HG03066 (cell line): ENCODE measurements around the gene UNC80.

Experiments
- ATAC-seq: cut with Tn5 transposase; IDR thresholded peaks from one replicate; pipeline ENCODE4 v1.9.1; 2021; ENCODE audit warnings: low read depth; ENCODE audit not compliant: unreplicated experiment

The UNC80 gene

DNA sequence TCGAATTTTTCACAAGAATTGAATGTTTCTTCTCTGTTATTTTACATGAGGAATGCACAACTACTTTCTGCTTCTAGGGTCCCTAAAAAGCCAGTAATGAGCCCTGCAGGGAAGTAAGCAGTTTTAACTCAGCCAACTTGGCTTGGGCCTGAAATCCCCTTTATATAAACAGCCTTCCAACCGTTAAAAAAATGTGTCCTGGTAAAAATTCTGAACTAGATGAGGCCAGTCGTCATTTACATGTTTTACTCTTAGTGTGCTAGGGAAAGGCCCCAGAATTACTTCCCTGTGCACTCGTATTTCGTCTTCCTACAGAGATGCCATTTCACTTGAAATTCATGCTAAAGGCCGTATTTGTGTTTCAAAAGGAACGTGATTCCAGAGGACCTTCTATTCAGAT, 188.4 kb downstream of the UNC80 start:
- no peak for ATAC-seq

DNA sequence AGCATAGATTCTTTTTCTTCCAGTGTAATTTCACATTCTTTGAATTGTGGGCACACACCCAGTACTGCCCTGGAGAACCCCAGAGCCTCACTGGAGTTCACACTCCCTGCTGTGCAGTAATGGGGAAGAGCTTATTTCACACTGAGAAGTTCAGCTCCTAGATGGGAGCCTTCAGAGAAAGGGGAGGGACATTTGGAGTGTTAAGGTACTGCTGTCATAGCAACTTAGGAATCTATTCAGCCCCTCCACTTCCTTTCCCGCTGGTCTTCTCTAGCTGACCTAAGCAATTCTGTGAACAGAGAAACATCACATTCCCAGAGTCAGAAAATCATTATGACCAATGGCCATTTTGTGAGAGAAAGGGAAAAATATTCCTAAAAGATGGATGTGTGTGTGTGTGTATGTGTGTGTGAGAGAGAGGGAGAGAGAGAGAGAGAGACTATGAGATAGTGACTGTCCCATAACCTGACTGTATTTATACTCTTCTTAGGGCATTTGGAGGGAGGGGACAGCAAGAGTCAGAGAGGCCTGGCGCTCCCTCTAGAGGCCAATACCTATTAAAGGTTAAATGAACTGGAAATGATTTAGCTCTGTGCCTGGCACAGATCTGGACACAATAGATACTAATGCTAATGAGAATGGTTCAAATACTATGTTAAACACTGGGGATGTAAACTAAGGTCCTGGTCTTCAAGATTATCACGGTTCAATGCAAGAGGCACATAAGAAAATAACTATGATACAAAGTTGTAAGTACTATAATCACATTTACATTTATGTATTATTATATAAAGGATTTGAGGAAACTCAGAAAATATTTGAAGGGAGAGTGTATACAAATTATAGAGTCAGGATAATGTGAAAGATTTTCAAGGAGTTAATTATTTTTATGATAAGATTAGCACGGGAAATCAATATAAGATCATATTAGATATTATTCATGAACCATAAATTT, 189.3 kb downstream of the UNC80 start:
- peak; percentile 95 for ATAC-seq

- ATAC-seq, result no peak
These were observed 194.1 kb downstream of the UNC80 start for GRCh38 chr2:209965723-209966122.

- ATAC-seq, result no peak
These were observed 198.1 kb downstream of the UNC80 start for GRCh38 chr2:209969692-209970091.

GRCh38 chr2:209970271-209970670, 198.6 kb downstream of the UNC80 start:
- no peak for ATAC-seq

- ATAC-seq, result no peak
These were observed 199.1 kb downstream of the UNC80 start for GRCh38 chr2:209970711-209971110.

DNA sequence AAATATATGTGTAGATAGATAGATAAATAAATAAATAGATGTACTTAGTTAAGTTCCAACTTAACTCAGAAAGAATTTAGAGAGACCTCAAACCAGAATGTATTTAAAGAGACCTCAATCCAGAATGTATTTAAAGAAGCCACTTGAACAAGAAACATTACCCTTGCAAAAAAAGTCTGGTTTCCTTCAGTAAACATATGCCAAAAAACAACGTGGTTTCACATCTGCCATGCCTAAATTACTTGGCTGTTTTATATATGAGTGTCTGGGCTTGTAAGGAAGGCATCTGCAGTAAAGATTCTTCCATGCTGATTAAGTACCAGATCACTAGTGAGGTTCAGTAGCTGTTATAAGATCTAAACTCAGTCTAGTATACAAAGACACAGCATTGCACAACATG, 201.7 kb downstream of the UNC80 start:
- ATAC-seq, result no peak

DNA sequence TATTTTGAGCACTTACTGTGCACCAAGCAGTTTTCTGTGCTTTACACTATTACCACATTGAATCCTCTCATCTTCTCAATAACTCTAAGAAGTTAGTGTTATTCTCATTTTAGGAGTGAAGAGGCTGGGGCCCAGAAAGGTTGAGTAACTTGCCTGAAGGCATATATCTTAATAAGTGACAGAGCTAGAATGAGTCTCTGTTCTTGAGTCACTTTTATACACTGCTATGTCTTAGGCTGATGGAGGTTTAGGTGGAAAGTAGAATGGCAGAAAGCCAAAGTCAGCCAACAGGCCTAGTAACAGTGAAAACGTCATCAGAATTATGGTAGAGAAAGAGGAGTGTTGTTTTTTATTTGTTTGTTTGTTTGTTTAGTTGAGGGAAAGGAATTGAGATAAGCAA, 202.9 kb downstream of the UNC80 start:
- no peak for ATAC-seq

DNA sequence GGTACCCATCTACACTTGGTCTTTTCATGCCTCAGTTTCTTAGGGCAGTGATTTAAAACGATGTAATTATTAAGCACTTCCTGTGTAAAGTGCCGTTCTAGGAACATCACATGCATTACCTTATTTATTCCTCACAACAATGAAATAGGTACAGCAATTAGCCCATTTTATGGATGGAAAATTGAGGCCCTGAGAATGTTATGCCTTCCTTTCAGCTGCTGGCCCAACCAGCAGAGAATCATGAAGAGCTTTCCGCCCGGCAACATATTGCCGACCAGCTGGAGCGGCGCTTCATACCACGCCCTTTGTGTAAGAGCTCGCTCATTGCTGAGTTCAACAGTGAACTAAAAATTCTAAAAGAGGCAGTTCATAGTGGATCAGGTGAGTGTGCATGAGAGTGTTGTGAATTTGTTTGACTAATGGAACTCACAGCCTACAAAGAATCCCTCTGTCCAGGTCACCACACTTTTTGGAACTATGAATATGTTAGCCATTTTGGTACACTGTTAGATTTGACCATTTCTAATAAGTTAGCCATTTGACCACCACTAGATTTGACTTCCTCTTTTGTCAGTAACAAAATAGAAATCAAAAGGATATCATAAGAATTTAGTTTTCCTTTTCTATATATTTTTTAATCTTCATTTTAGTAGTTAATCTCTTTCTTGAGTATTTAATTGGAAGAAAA, 205.2 kb downstream of the UNC80 start:
- ATAC-seq, result peak; percentile 77

- peak; percentile 50 for ATAC-seq
These were observed 206.0 kb downstream of the UNC80 start for GRCh38 chr2:209977386-209978239.

DNA sequence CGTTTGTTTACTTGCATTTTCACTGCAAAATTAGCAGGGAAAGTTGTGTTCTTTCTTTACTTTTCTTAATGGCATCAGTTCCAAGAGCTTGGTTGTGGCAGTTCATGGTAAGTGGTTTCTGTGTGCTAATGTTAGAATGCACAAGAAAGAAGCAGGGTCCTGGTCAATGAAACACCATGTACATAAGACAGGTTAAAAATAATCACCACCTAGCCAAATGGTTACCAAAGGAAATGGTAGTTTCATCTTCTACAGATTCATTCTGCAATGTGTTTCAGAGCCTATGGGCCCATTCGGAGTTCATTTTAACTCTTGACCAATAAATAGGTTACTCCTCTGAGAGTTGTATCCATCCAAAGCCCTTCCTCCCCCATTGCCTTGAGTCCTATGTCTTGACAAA, 212.7 kb downstream of the UNC80 start:
- no peak for ATAC-seq

DNA sequence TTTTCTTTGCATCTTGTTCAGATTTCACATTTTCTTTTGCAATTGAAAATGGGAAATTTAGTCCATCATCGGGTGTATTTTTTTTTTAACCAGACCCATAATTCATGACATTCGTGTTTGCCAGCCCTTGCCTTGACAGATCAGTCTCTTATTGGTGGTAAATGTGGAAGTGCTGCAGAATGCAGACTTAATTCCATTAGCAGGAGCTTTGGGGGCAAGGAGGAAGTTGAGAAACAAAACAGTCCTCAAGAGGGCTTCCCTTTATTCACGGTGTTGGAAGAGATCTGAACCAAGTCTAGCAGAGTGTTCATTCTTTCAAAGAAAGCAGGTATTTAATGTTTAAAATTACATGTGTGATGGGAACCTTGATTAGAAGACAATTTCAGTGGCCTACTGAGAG, 214.2 kb downstream of the UNC80 start:
- no peak for ATAC-seq

- ATAC-seq, result no peak
These were observed 214.8 kb downstream of the UNC80 start for GRCh38 chr2:209986415-209986814.

DNA sequence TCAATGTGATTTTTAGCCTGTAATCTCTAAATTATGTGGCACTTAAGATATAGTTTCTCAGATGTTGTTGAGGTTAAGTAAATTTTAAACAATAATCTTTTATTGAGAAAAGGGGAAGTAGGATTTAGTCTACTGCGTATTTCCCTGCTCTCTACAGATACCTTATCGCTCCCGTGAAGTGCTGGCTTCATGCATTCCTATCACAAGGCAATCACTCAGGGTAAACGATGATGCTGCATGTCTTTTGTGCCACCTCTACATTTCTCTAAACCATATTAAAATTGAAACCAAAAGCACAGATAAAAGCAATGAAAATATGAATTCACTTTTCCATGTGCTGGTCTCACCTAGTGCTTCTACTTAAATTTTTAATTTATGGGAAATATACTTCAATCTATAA, 216.4 kb downstream of the UNC80 start:
- ATAC-seq, result no peak

DNA sequence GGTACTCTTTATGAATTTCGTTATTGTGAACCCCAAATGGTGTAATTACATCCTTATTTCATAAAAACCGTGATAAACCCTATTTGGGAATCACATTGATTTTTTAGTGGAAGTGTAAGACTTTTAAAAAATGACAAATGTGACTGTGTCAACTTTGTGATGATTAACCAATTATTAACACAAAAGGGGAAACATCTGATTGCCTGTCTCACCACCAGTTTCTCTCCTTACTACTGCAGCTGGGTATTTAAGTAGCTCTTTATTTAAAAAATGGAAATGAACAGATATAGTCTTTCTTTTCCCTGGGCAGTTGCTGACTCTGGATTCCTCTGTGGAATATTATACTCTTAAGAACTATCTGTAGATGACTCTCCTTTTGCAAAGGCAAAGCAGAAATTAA, 219.2 kb downstream of the UNC80 start:
- no peak for ATAC-seq

- no peak for ATAC-seq
These were observed 222.3 kb downstream of the UNC80 start for GRCh38 chr2:209993968-209994367.

DNA sequence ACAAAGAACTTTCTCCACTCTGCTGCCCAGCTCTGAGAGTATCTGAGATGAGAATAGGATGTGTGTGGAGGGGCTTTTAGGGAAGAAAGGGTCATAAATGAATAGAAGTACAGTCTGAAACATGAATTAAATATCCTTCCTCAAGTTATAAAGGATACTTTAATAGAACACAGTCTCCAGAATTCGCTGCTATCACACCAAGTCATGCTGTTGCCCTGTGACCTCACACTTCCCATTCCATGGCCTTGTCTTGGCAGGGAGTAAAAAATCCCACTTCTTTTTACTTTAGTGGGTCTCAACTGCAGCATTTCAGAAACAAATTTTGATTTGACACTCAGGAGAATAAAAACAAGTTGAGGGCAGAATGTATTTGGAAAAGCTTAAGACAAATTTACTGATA, 227.0 kb downstream of the UNC80 start:
- no peak for ATAC-seq

GRCh38 chr2:210000464-210001324, 229.1 kb downstream of the UNC80 start:
- ATAC-seq, result no peak

DNA sequence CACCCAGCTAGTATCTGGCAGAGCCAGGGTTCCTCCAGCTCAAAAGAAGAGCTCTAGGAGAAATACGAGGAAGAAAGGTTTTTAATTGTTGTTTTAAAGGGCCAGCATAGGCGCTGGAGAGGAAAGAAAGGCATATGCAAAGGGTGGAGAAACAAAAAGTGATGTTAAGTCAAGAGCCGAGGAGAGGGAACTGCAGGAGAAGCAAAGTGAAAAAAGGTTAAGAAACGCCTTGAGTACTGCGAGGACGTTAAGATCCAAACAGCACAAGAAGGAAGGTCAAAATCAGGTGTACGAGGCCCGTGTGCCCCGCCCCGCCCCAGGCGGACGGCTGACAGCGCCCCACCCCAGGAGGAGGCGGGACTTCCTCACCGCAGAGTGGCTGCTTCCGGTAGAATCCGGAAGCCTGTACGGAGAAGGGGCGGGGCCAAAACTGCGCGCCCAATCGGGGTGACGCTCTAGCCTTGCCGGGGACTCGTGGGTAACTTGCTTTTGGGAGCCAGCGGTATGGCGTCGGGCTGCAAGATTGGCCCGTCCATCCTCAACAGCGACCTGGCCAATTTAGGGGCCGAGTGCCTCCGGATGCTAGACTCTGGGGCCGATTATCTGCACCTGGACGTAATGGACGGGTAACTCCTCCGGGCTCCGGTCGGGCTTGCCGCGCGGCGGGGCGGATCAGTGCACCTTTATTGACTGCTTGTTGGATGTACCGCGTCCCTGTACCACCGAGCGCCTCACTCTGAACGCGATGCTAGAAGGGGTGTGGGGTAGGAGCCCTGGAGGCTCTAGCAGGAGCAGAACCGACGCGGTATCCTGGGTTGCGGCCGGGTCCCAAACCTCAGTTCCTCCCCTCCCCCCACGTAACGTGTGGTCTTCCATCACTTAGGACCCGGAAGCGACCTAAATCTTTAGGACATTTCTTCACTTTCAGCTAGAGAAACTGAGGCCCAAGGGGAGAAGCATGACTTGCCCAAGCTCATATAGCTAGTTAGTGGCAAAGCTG, 230.8 kb downstream of the UNC80 start, which contains the start of gene RPE:
Gene RPE, plus strand, starts transcription at position 481 of the 1,000 bp plus-strand sequence. Its CDS starts 24 bp downstream, at position 505.
- ATAC-seq, result peak; percentile 99
